Activated CD4-positive, alpha-beta T cell treated with anti-CD3 and anti-CD28 coated beads for 36 hours (primary cell): ENCODE results near the gene CAMTA1. TPM values are rescaled to one million over a fixed set of nuclear protein-coding genes. Genes with fewer than 3 reads are reported as not detected.

Experiments
- ATAC-seq: fragments of 200-7000 bp; cut with Tn5 transposase; one replicate; pipeline ENCODE4 v1.10.0; 2021; ENCODE audit warnings: mild to moderate bottlenecking, moderate library complexity
- CTCF ChIA-PET: fragments of 350-600 bp; sonication (Branson Sonifier 250); formaldehyde crosslinking; loops from one replicate; lab custom pipeline; 2021; ENCODE audit warnings: antibody characterized with exemption; lab: Charles Lee
- POLR2A ChIA-PET: fragments of 350-600 bp; sonication (Branson Sonifier 250); formaldehyde crosslinking; loops from one replicate; lab custom pipeline; 2021; ENCODE audit warnings: antibody characterized with exemption, inconsistent platforms; lab: Charles Lee
- DNase-seq: peaks from one replicate; pipeline ENCODE4 v3.0.0-alpha.2; 2020
- H3K27ac Mint-ChIP-seq: one replicate; pipeline ENCODE4 v1.8.0; 2021; ENCODE audit warnings: mixed read lengths
- H3K27me3 Mint-ChIP-seq: one replicate; pipeline ENCODE4 v1.8.0; 2021; ENCODE audit warnings: mixed read lengths
- H3K36me3 Mint-ChIP-seq: one replicate; pipeline ENCODE4 v1.8.0; 2021; ENCODE audit warnings: low read depth, mixed read lengths
- H3K4me1 Mint-ChIP-seq: one replicate; pipeline ENCODE4 v1.8.0; 2021; ENCODE audit warnings: mixed read lengths
- H3K4me3 Mint-ChIP-seq: one replicate; pipeline ENCODE4 v1.8.0; 2021; ENCODE audit warnings: mild to moderate bottlenecking, moderate library complexity, mixed read lengths
- H3K9me3 Mint-ChIP-seq: one replicate; pipeline ENCODE4 v1.8.0; 2021; ENCODE audit warnings: low read depth, mixed read lengths
- intact Hi-C, 2 experiments: fragments of 100-400 bp; cut with DNase I in 1 of 2; cut with micrococcal nuclease in 1 of 2; formaldehyde crosslinking; loops; one replicate each; pipeline versions ENCODE4 v1.14.2 to v1.15.1; 2022 to 2024; cut with DNase I, micrococcal nuclease
- total RNA-seq, 2 experiments: library from RNA; stranded (reverse); gene quantifications; one replicate each; pipeline ENCODE4 v1.2.3, GENCODE V29; 2021

Gene CAMTA1
- total RNA-seq, 2 experiments from 2014 or later, result 62.3 to 76.7 TPM

DNA sequence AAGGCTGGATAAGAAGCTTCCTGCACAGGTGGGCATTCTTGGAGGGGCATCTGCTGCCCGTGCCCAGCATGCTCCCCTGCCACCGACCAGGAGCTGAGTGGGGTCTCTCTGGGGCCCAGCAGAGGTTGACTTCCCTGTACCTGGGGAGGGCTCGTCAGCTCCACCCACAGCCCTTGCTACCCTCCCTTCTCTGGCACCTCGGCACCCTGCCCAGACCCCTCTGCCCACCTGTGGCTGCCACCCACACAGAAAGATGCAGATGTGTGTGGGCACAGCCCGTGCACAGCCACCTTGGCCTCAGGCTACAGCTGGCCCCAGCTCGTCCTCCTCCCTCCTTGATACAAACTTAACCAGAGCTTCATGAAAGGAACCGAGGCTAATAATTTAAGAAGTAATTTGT lies 744.7 kb downstream of the CAMTA1 start:
- peaks cover 2% of the 10 kb centered on the region for H3K27me3 Mint-ChIP-seq
- no peaks in the 10 kb centered on the region for H3K9me3 Mint-ChIP-seq
- ATAC-seq (no peak), DNase-seq (no peak)
- no peak overlapping the region for H3K27ac Mint-ChIP-seq
- H3K36me3 Mint-ChIP-seq, result no peaks in the 10 kb centered on the region
- ChIA-PET POLR2A (no interaction called here), CTCF (interaction anchor here (0.6 to 1.4 kb wide), 2 partner anchors 8 to 1090 kb away, joined by 3 to 5 read pairs; no protein-coding TSS in a partner anchor)
- intact Hi-C loops, result no loop called here
- H3K4me1 Mint-ChIP-seq, result no peaks in the 10 kb centered on the region
- no peak overlapping the region for H3K4me3 Mint-ChIP-seq

- ChIA-PET CTCF (no interaction called here), POLR2A (no interaction called here)
- no peak overlapping the region for H3K4me3 Mint-ChIP-seq
- H3K27ac Mint-ChIP-seq, result no peak overlapping the region
- no peak for ATAC-seq
- peaks cover 2% of the 10 kb centered on the region for H3K27me3 Mint-ChIP-seq
- no peaks in the 10 kb centered on the region for H3K36me3 Mint-ChIP-seq
- no peaks in the 10 kb centered on the region for H3K4me1 Mint-ChIP-seq
- H3K9me3 Mint-ChIP-seq, result no peaks in the 10 kb centered on the region
- DNase-seq, result no peak
- intact Hi-C loops, result no loop called here
Observed at GRCh38 chr1:7531562-7532340, 746.5 kb downstream of the CAMTA1 start.

GRCh38 chr1:7533006-7533405 lies 747.8 kb downstream of the CAMTA1 start:
- no peak for DNase-seq
- Mint-ChIP-seq H3K4me1 (no peaks in the 10 kb centered on the region), H3K27ac (no peak overlapping the region), H3K27me3 (peaks cover 2% of the 10 kb centered on the region), H3K36me3 (no peaks in the 10 kb centered on the region), H3K4me3 (no peak overlapping the region), H3K9me3 (no peaks in the 10 kb centered on the region)
- no peak for ATAC-seq
- CTCF ChIA-PET, result interaction anchor here (0.7 kb wide), 1 partner anchor 130 kb away, joined by 3 read pairs; no protein-coding TSS in a partner anchor
- intact Hi-C loops, result no loop called here
- POLR2A ChIA-PET, result no interaction called here

GRCh38 chr1:7534061-7534825 lies 749.0 kb downstream of the CAMTA1 start:
- CTCF ChIA-PET, result no interaction called here
- intact Hi-C loops, result no loop called here
- Mint-ChIP-seq H3K27ac (no peak overlapping the region), H3K9me3 (no peaks in the 10 kb centered on the region), H3K4me3 (no peak overlapping the region), H3K4me1 (no peaks in the 10 kb centered on the region), H3K36me3 (no peaks in the 10 kb centered on the region), H3K27me3 (peaks cover 2% of the 10 kb centered on the region)
- no peak for ATAC-seq
- no peak for DNase-seq
- POLR2A ChIA-PET, result no interaction called here

DNA sequence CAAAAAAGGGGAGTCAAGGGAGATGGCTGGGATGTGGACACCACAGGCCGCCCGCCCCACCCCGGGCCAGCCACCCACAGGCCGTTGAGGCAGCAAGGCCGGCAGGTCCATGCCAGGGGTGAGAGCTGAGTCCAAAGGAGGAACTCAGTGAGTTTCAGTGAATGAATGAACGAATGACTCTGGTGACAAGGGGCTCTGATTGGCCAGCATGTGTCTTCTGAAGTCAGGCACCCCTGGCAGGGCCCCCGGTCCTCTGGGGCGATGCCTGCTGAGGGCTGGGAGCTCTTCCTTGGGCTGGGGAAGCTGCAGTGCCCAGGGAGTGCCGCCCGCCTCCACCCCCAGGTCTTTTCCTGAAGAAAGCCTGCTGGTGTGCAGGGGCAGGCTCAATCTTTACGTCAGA lies 749.8 kb downstream of the CAMTA1 start:
- POLR2A ChIA-PET, result no interaction called here

GRCh38 chr1:7535934-7536878 lies 751.0 kb downstream of the CAMTA1 start:
- DNase-seq, result no peak
- H3K4me1 Mint-ChIP-seq, result no peaks in the 10 kb centered on the region
- H3K4me3 Mint-ChIP-seq, result no peak overlapping the region
- H3K36me3 Mint-ChIP-seq, result no peaks in the 10 kb centered on the region
- ATAC-seq, result no peak
- ChIA-PET CTCF (no interaction called here), POLR2A (no interaction called here)
- H3K27me3 Mint-ChIP-seq, result peaks cover 5% of the 10 kb centered on the region
- intact Hi-C loops, result no loop called here
- H3K27ac Mint-ChIP-seq, result no peak overlapping the region
- no peaks in the 10 kb centered on the region for H3K9me3 Mint-ChIP-seq

More for the DNA sequence above, 749.8 kb downstream of the CAMTA1 start:
- Mint-ChIP-seq H3K4me1 (no peaks in the 10 kb centered on the region), H3K27ac (no peak overlapping the region), H3K27me3 (peaks cover 2% of the 10 kb centered on the region), H3K36me3 (no peaks in the 10 kb centered on the region), H3K9me3 (no peaks in the 10 kb centered on the region), H3K4me3 (no peak overlapping the region)
- intact Hi-C loops, result no loop called here
- CTCF ChIA-PET, result no interaction called here
- no peak for ATAC-seq
- DNase-seq, result no peak

DNA sequence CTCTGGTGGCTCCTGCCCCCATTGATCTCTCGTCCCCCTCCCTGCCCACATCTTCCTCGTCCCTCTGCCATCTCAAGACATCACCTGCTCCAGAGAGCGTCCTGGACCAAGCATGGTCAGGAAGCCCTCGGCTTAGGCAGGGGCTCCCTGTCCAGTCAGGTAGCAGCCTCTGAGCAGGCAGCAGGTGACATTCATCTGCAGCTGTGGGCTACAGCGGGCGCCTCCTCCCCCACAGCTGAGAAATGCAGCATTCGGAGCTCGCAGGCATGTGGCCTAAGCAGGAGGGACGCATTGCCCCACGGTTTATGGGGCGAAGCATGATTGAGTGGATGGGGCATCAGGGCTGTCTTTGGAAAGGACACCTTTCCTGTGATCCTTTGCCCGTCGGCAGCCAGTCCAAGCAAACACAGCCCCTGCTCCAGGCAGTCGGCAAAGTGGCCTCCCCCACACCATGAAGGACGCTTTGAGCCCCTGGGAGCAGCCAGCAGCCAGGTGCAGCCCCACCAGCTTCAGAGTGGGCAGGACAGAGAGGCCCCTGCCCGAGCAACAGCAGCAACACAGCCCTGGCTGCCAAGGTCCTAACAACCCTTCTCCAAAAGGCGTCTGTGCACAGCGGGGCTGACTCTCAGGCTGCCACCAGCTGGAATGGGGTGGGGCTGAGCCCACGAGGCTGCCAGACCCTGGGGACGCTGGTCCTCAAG lies 751.8 kb downstream of the CAMTA1 start:
- CTCF ChIA-PET, result interaction anchor here (0.8 kb wide), 1 partner anchor 14 kb away, joined by 3 read pairs; no protein-coding TSS in a partner anchor
- no peaks in the 10 kb centered on the region for H3K4me1 Mint-ChIP-seq
- POLR2A ChIA-PET, result no interaction called here
- no peak for ATAC-seq
- H3K27me3 Mint-ChIP-seq, result peaks cover 5% of the 10 kb centered on the region
- H3K27ac Mint-ChIP-seq, result no peak overlapping the region
- no peaks in the 10 kb centered on the region for H3K36me3 Mint-ChIP-seq
- DNase-seq, result no peak
- H3K9me3 Mint-ChIP-seq, result no peaks in the 10 kb centered on the region
- no peak overlapping the region for H3K4me3 Mint-ChIP-seq
- intact Hi-C loops, result no loop called here

- ChIA-PET CTCF (interaction anchor here (0.8 to 1.4 kb wide), 2 partner anchors 9 to 13 kb away, joined by 3 to 5 read pairs; no protein-coding TSS in a partner anchor), POLR2A (no interaction called here)
- Mint-ChIP-seq H3K36me3 (no peaks in the 10 kb centered on the region), H3K27me3 (peaks cover 5% of the 10 kb centered on the region), H3K9me3 (no peaks in the 10 kb centered on the region), H3K4me3 (no peak overlapping the region), H3K27ac (no peak overlapping the region), H3K4me1 (no peaks in the 10 kb centered on the region)
- DNase-seq, result no peak
- ATAC-seq, result peak; percentile 30
- intact Hi-C loops, result no loop called here
Observed at GRCh38 chr1:7538033-7538432, 752.8 kb downstream of the CAMTA1 start.

DNA sequence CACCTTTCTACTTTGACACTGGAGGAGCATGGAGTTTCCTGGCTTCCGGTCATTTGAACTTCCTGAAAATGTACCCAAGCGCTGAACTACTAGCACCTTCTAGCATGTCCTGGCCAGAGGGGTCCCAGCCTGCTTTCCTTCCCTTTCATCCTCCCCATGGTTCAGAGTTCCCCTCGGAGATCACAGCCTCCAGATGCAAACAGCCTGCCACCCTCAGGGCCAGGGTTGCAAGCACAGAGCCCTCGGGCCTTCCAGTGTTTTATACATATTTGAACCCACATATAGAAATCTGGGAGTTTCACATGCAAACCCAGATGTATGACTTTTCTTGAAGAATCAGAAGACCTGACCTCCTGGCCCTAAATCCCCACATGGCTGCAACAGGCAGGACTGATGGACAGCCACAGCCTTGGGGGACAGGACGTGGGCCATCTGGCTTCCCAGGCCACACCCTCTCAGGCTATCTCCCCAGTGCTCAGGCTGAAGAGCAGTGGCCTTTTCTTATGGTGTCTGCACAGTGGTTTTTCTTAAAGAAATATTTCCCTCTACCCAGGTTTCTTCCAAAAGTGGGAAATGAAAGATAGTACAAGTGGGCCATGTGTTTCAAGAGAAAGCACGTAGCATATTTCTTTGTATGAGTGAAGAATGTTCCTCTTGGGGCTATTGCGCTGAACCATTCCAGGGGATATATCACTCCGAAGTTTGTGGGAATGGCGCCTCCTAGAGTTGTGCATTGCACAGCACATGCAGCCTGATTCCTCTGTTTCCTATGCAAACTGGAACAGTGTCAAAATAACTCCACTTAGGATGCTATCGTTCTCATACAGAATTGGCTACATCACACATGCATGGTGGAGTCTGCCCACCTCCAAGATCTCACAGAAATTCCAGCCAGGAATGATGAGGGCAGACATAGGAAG lies 753.9 kb downstream of the CAMTA1 start:
- ATAC-seq (no peak), DNase-seq (no peak)
- Mint-ChIP-seq H3K9me3 (no peaks in the 10 kb centered on the region), H3K4me3 (no peak overlapping the region), H3K4me1 (no peaks in the 10 kb centered on the region), H3K36me3 (no peaks in the 10 kb centered on the region), H3K27ac (no peak overlapping the region), H3K27me3 (peaks cover 5% of the 10 kb centered on the region)
- POLR2A ChIA-PET, result no interaction called here
- CTCF ChIA-PET, result interaction anchor here (1.4 kb wide), 1 partner anchor 10 kb away, joined by 5 read pairs; no protein-coding TSS in a partner anchor
- intact Hi-C loops, result no loop called here

DNA sequence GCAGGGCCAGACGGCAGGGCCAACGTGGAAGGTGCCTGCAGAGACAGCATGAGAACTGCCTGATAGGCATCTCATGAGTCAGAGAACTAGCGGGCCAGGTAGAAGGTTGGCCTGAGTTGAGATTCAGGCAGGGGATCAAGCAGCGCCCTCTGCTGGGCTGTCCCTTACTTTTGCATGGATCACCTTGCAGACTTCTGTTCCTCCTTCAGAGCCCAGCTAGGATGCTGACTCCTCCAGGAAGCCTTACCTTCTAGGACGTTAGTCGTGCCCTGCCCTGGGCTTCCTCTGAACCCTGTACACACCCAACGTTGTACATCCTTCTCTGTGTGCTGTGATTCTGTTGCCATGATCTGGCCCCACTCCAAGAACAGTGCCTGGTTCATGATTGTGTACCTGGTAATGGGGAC lies 754.5 kb downstream of the CAMTA1 start:
- POLR2A ChIA-PET, result no interaction called here
- Mint-ChIP-seq H3K9me3 (no peaks in the 10 kb centered on the region), H3K36me3 (no peaks in the 10 kb centered on the region), H3K27me3 (peaks cover 8% of the 10 kb centered on the region), H3K4me3 (no peak overlapping the region), H3K27ac (no peak overlapping the region), H3K4me1 (no peaks in the 10 kb centered on the region)
- intact Hi-C loops, result no loop called here
- DNase-seq (peak; percentile 73), ATAC-seq (peak; percentile 70)
- CTCF ChIA-PET, result interaction anchor here (0.6 to 0.8 kb wide), 3 partner anchors 12 to 606 kb away, joined by 3 read pairs; no protein-coding TSS in a partner anchor
